Measurements from ENCODE around the gene NME7.
"Not testable (repeated sequence)": the region's sequence is repeated elsewhere in the genome, so short reads cannot be mapped to it uniquely, and the experiment has no call there.

Gene NME7

GRCh38 chr1:169367686-169368405 is at the start of gene NME7, which contains the start of gene BLZF1:
Gene NME7 (minus strand): TSS chr1:169367797. CDS start chr1:169367710, 87 bp downstream.
Gene BLZF1 (plus strand): TSS chr1:169368195. CDS start chr1:169369523, 1,328 bp downstream.
- DNase-seq (ENCODE audit: low read depth): peak; percentile 98

- no peak for DNase-seq (ENCODE audit: low read depth)
Observed at GRCh38 chr1:169414952-169415351, 47.4 kb upstream of the NME7 start.

DNA sequence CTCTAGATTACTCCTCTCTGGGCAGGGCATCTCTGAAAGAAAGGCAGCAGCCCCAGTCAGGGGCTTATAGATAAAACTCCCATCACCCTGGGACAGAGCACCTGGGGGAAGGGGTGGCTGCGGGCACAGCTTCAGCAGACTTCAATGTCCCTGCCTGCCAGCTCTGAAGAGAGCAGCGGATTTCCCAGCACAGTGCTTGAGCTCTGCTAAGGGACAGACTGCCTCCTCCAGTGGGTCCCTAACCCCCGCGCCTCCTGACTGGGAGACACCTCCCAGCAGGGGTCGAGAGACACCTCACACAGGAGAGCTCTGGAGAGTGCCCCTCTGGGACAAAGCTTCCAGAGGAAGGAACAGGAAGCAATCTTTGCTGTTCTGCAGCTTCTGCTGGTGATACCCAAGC is 40.7 kb upstream of the NME7 start:
- DNase-seq (ENCODE audit: low read depth): not testable (repeated sequence)

GRCh38 chr1:169402578-169402977 is 35.0 kb upstream of the NME7 start:
- DNase-seq (ENCODE audit: low read depth): not testable (repeated sequence)

DNA sequence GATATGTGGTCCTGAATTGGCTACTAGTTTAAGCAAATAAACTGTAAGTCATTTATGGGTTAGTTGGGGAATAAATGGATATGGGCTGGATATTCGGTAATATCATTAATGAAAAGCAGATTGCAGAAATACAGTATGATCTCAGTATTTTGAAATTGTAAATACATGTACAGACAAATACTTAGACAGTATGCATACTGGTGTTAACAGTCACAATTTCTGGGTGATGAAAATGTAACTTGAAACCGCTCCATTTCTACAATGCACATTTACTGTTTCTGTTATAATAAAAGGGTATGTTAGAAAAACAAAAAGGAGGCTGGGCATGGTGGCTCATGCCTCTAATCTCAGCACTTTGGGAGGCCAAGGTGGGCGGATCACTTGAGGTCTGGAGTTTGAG is 28.4 kb upstream of the NME7 start:
- no peak for DNase-seq (ENCODE audit: low read depth)

GRCh38 chr1:169392406-169392805 is 24.8 kb upstream of the NME7 start:
- DNase-seq (ENCODE audit: low read depth): no peak

DNA sequence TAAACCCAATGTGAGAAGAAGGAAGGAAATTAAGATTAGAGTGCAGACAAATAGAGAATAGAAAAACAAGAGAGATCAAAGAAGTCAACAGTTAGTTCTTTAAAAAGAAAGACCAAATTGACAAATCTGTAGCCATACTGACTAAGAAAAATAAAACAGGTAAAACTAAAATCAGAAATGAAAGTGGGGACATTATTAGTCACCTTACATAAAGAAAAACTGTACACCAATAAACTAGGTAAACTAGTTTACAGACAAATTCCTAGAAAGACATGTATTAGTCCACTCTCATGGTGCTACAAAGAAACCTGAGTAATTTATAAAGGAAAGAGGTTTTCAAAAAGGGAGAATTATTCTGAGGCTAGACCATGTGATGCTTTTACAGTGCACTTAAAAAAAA is 22.7 kb upstream of the NME7 start:
- DNase-seq (ENCODE audit: low read depth): no peak

GRCh38 chr1:169387399-169387798 is 19.8 kb upstream of the NME7 start:
- no peak for DNase-seq (ENCODE audit: low read depth)

GRCh38 chr1:169383449-169383848 is 15.9 kb upstream of the NME7 start:
- DNase-seq (ENCODE audit: low read depth): no peak

DNA sequence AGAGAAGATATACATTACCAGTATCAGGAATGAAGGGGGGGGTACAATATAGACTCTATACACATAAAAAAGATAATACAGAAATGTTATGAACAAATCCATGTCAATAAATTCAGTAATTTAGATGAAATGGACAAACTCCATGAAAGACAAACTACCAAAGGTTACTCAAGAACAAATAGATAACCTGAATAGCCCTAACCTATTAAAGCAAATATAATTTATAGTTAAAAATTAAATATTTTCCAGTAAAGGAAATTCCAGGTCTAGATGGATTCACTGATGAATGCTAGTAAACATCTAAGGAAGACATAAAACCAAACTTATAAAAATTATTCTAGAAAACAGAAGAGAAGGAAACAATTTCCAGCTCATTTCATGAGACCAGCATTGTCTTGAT is 13.6 kb upstream of the NME7 start:
- no peak for DNase-seq (ENCODE audit: low read depth)

DNA sequence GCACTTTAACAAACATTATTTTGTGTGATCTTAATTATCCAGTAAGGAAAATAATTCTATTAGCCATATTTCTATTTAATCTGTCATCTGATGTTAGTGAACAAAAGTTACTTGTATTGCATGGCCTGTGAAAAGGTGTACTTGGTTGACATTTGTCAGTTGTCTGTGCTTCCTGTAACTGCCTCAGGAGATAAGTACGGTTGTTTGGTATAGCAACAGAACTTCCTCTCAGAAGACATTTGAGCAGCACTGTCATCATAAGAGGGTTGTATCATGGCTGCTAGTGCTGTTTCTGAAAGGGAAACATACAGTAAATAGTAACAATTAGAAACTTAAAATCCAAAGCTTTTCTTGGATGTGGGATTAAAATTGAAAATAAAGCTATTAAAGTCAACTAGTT is 3.8 kb upstream of the NME7 start:
- no peak for DNase-seq (ENCODE audit: low read depth)

DNA sequence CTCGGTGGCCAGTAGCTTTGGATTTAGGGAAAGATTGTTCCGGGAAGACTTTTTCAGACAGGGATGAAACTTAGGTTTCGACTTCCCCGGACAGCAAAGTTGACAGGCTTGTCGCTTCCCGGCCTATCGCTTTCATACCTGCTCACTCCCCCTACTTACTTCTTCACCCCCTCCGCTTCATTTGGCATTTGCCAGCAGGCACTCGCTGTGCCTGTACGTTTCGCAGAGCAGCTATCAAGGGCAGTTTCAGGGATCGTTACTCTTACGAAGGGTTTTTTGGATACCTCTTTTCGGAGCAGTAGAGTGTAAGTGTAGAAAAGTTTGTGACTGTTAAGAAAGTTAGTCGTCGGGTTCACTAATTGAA is 791 bp upstream of the NME7 start:
- no peak for DNase-seq (ENCODE audit: low read depth)

DNA sequence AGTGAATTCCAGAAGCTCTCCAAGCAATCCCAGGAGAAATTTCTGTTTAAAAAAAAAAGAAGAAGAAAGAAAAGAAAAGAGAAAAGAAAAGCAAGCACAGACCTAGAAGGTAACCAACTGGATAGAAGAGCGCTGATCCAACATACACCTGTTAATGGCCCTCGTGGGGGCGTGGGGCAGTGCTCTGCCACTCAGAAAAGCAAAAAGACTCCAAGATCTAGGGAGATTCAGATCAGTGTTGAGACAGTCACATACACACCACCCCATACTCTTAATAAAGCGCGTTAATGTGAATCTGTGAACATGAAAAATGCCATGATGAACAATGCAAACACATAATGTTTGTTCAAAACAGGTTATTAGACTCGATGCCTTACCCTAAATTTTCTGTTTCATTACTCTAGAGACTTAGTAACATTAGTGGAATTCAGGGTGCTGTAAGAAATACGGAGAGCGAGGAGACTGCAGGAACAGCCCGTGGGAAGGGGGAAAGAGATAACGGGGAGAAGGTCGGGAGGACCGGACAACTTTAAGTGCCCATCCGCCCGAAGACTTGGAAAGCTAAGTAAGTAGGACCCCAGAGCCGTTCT is 406 bp downstream of the NME7 start:
- no peak for DNase-seq (ENCODE audit: low read depth)

DNA sequence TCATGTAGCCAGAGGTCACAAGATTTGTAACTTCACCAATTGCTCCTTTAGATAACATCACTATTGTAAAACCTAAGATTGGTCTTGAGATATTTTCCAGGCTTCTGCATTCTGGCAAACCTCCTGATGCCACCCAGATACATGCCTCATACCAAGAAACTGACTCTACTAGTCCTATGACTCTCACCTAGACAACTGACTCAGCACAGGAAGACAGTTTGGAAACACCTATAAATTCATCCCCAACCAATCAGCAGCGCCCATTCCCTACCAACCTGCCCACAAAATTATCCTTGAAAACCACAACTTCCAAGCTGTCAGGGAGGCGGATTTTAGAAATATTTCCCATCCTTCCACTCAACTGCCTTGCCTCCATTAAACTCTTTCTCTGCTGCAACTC is 2.6 kb downstream of the NME7 start:
- DNase-seq (ENCODE audit: low read depth): no peak

- DNase-seq (ENCODE audit: low read depth): no peak
Observed at GRCh38 chr1:169363046-169363730, 4.4 kb downstream of the NME7 start.

GRCh38 chr1:169361281-169361680 is 6.3 kb downstream of the NME7 start:
- DNase-seq (ENCODE audit: low read depth): no peak

DNA sequence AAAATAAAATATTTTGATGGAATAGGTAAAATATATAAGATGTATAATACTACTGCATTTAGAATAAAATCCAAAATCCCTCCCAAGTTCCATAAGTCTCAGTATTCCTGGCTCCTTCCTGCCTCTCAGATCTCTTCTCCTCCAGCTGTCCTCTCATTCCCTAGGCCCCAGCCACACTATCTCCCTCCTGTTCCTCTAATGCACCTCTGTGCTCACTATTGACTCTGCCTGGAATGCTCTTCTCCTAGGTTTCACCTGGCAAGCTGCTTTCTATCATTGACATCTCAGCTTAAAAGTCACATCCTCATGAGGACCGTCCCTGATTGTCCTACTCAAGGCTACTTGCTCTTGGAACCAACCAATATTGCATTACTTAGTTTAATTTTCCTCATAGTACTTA is 7.2 kb downstream of the NME7 start:
- no peak for DNase-seq (ENCODE audit: low read depth)

DNA sequence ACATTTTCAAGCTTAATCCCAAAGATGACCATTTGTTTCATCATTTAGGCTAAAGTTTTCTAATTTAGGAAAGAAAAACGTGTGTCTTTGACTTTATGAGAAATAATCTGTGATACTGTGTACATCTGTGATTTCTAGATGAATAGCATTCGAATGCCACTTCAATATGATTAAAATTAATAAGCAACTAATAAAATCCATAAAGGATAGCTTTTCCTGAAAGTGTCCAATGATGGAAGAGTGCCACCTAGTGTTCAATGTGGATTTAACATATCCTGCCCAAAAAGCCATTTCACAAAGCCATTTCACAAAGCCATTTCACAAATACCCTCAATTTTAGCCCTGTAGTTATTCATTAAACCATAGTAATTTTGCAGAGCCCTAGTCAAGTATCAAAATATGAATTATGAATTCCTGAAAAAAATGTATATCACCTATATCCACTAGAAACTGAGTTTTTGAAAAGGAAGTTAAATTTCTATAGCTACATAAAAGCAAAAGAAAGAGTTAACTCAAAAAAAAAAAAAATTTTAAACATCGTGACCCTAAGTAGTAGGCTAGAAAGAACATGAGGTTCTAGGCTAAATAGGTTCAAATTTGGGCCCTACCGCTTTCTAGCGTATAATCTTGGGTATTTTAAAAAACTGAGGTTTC is 19.1 kb downstream of the NME7 start:
- no peak for DNase-seq (ENCODE audit: low read depth)

GRCh38 chr1:169347688-169348382 is 19.8 kb downstream of the NME7 start:
- DNase-seq (ENCODE audit: low read depth): no peak

- no peak for DNase-seq (ENCODE audit: low read depth)
Observed at GRCh38 chr1:169346036-169346589, 21.5 kb downstream of the NME7 start.

DNA sequence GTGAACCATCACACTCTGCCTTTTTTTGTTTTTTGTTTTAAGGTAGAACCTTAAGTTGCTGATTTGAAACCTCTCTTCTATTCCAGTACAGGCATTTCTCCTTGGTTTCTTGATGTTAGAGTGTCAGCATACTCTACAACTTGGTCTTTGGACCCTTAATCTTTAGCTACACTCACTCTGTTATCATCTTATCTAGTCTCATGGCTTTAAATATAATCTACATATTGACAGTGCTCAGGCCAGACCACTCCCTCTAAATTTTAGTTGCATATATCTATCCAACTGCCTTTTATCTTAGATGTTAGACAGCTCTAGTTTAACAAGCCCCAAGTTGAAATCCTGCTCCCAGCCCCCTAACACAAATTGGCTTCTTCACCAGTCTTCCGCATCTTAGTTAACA is 22.1 kb downstream of the NME7 start:
- DNase-seq (ENCODE audit: low read depth): no peak

DNA sequence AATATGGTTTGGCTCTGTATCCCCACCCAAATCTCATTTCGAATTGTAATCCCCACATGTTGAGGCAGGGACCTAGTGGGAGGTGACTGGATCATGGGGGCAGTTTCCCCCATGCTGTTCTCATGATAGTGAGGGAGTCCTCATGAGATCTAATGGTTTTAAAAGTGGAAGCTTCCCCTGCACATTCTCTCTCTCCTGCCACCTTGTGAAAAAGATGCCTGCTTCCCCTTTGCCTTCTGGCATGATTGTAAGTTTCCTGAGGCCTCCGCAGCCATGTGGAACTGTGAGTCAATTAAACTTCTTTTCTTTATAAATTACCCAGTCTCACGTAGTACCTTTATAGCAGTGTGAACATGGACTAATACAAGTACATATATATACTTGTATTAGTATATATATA is 25.5 kb downstream of the NME7 start:
- DNase-seq (ENCODE audit: low read depth): not testable (repeated sequence)
